Fibroblast of lung (primary cell): Measurements from ENCODE around the gene PRPF6. TPM values are rescaled to one million over a fixed set of nuclear protein-coding genes. Genes with fewer than 3 reads are reported as not detected.
A peak's percentile ranks its signal among the peaks of the same experiment; 100 is the strongest.

ENCODE experiments used
- DNase-seq, 2 donors: peaks; one replicate each; pipeline versions ENCODE4 v3.0.0 to v3.0.0-alpha.2; 2010; ENCODE audit warnings: low read depth in 2 of 2
- H2AFZ ChIP-seq: 2 replicates; pipeline ENCODE4 v1.5.1; 2012; ENCODE audit warnings: low read length, control low read depth, inconsistent platforms
- H3K27ac ChIP-seq: 2 replicates; pipeline ENCODE4 v1.5.1; 2011; ENCODE audit warnings: low read length, control low read depth; ENCODE audit not compliant: insufficient read depth
- H3K27me3 ChIP-seq: 2 replicates; pipeline ENCODE4 v1.5.1; 2011; ENCODE audit warnings: mild to moderate bottlenecking, low read length; ENCODE audit not compliant: control insufficient read depth, insufficient read depth
- H3K36me3 ChIP-seq: 2 replicates; pipeline ENCODE4 v1.5.1; 2011; ENCODE audit warnings: low read length; ENCODE audit not compliant: control insufficient read depth, insufficient read depth
- H3K4me1 ChIP-seq: 2 replicates; pipeline ENCODE4 v1.5.1; 2011; ENCODE audit warnings: low read length; ENCODE audit not compliant: control insufficient read depth, insufficient read depth; ENCODE audit errors: extremely low read depth
- H3K4me2 ChIP-seq: 2 replicates; pipeline ENCODE4 v1.5.1; 2011; ENCODE audit warnings: low read length, control low read depth; ENCODE audit not compliant: insufficient read depth; ENCODE audit errors: extremely low read depth
- H3K4me3 ChIP-seq, 4 experiments: fragments of 200-600 bp in 1 of 4; sonication (generic) in 1 of 4; replicated peaks in 1 of 4; 2 replicates each; pipeline ENCODE4 v1.5.1; 2011 to 2016; ENCODE audit warnings: low read length in 4 of 4, low read depth in 3 of 4, mild to moderate bottlenecking in 3 of 4, control low read depth in 2 of 4, inconsistent platforms in 1 of 4, mixed read lengths in 1 of 4; ENCODE audit not compliant: insufficient read depth in 1 of 4; ENCODE audit errors: control extremely low read depth in 1 of 4
- H3K79me2 ChIP-seq: 2 replicates; pipeline ENCODE4 v1.5.1; 2012; ENCODE audit warnings: mild to moderate bottlenecking, low read length, inconsistent platforms; ENCODE audit not compliant: control insufficient read depth, insufficient read depth
- H3K9ac ChIP-seq: 2 replicates; pipeline ENCODE4 v1.5.1; 2011; ENCODE audit warnings: mild to moderate bottlenecking, low read length, control low read depth; ENCODE audit not compliant: insufficient read depth
- H3K9me3 ChIP-seq: 2 replicates; pipeline ENCODE4 v1.5.1; 2012; ENCODE audit warnings: low read depth, low read length; ENCODE audit not compliant: control insufficient read depth, insufficient read depth
- H4K20me1 ChIP-seq: 2 replicates; pipeline ENCODE4 v1.5.1; 2011; ENCODE audit warnings: low read length; ENCODE audit not compliant: control insufficient read depth, insufficient read depth; ENCODE audit errors: extremely low read depth
- EZH2 ChIP-seq: IDR thresholded peaks from 2 replicates; pipeline ENCODE4 v1.5.1; 2012; ENCODE audit warnings: low read length, control low read depth, mild to moderate bottlenecking; ENCODE audit errors: missing control alignments
- polyA plus RNA-seq, 2 donors: library from polyadenylated mRNA; depleted of rRNA in 1 of 2; stranded (reverse) in 1 of 2; unstranded in 1 of 2; fragments of >200 nt; gene quantifications; 2 replicates each; pipeline ENCODE4 v1.2.1, GENCODE V29; 2011 to 2012; ENCODE audit warnings: missing spikeins in 1 of 2
- total RNA-seq: library from RNA; depleted of rRNA; stranded (reverse); fragments of >200 nt; gene quantifications from 2 replicates; pipeline ENCODE4 v1.2.1, GENCODE V29; 2014
- TF ChIP-seq, protein P1 (sequence below), 2 donors: IDR thresholded peaks in 1 of 2; conservative IDR thresholded peaks in 1 of 2; 1 replicate in 1 of 2; 2 replicates in 1 of 2; pipeline ENCODE4 v1.5.1; 2011 to 2012; ENCODE audit warnings: low read length in 2 of 2, control low read depth in 1 of 2, inconsistent platforms in 1 of 2, low read depth in 1 of 2, mild to moderate bottlenecking in 1 of 2

The PRPF6 gene
- total and polyA plus RNA-seq, 2 donors (not counting 1 experiment from before 2014, with no cell fraction given), result 28.2 to 52.0 TPM

DNA sequence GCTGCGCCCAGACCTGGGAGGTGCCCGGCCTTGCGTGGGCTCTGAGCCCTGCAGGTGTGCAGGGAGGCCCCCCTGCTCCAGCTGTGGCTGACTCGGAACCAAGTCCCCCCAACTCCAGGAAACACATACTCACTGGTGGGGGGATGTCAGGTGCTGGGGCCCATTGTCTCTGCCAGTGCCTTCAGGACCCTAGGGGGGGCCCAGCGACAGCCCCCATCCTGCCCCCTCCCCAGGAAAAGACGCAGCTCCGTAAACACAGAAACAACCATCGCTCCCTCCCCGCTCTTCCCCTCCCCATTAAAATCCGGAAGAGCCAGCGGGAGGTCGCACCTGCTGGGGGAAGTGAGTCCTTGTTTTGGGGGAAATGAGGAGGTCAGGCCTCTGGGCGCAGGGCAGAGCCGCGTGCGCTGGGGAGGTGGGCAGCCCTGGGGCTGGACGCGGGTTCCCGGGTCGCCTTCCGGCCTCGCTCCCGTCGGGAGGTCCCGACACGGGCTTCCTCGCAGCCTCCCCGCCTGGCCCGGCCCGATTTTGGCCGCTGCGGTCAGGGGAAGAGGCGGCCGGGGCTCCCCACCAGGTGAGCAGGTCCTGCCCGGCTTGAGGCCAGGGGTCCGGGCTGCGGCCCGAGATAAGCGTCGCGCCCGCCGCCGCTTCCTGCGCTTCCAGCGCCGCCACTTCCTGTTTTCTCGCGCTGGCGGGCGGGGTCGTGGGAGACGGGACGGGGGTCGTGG lies 61.3 kb downstream of the PRPF6 start:
- H3K27me3 ChIP-seq, result peaks cover 29% of the 10 kb centered on the region
- H4K20me1 ChIP-seq, result no peaks in the 10 kb centered on the region
- no peak for DNase-seq
- H3K27ac ChIP-seq, result no peak overlapping the region
- H3K4me3 ChIP-seq, result peak overlapping the region in 3 of 4 experiments; percentile 7 to 38 (median 23)
- H3K4me1 ChIP-seq, result no peaks in the 10 kb centered on the region
- H3K36me3 ChIP-seq, result no peaks in the 10 kb centered on the region
- H3K9ac ChIP-seq, result no peak overlapping the region
- no peaks in the 10 kb centered on the region for H3K79me2 ChIP-seq
- H3K9me3 ChIP-seq, result no peaks in the 10 kb centered on the region
- peak overlapping the region; percentile 51 for H3K4me2 ChIP-seq
- H2AFZ ChIP-seq, result no peak overlapping the region
- TF ChIP-seq, protein P1, sequence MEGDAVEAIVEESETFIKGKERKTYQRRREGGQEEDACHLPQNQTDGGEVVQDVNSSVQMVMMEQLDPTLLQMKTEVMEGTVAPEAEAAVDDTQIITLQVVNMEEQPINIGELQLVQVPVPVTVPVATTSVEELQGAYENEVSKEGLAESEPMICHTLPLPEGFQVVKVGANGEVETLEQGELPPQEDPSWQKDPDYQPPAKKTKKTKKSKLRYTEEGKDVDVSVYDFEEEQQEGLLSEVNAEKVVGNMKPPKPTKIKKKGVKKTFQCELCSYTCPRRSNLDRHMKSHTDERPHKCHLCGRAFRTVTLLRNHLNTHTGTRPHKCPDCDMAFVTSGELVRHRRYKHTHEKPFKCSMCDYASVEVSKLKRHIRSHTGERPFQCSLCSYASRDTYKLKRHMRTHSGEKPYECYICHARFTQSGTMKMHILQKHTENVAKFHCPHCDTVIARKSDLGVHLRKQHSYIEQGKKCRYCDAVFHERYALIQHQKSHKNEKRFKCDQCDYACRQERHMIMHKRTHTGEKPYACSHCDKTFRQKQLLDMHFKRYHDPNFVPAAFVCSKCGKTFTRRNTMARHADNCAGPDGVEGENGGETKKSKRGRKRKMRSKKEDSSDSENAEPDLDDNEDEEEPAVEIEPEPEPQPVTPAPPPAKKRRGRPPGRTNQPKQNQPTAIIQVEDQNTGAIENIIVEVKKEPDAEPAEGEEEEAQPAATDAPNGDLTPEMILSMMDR (conservative IDR thresholded peaks at IDR 0.05 in 1 of 2, IDR thresholded peaks at IDR 0.05 in 1 of 2; ENCODE audit: low read depth in 1 of 2, low read length in 2 of 2), result no peak
- TF ChIP-seq EZH2, result peak; percentile 94

DNA sequence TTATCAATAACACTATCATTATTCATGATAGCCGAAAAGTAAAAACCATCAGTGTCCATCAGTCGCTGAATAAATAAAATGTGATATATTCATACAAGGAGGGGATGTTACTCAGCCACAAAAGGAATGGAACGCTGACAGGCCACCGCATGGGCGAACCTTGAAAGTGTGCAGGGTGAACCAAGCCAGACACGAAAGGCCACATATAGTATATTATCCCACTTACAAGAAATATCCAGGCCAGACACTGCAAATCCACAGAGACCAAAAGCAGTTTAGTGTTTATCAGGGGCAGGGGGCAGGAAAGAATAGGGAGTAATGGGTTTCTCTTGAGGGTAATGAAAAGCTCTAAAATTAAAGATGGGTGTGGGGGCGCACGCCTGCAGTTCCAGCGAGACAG lies 62.8 kb downstream of the PRPF6 start:
- Histone ChIP-seq H3K4me1 (no peaks in the 10 kb centered on the region), H3K27me3 (peaks cover 32% of the 10 kb centered on the region)
- DNase-seq, result no peak

DNA sequence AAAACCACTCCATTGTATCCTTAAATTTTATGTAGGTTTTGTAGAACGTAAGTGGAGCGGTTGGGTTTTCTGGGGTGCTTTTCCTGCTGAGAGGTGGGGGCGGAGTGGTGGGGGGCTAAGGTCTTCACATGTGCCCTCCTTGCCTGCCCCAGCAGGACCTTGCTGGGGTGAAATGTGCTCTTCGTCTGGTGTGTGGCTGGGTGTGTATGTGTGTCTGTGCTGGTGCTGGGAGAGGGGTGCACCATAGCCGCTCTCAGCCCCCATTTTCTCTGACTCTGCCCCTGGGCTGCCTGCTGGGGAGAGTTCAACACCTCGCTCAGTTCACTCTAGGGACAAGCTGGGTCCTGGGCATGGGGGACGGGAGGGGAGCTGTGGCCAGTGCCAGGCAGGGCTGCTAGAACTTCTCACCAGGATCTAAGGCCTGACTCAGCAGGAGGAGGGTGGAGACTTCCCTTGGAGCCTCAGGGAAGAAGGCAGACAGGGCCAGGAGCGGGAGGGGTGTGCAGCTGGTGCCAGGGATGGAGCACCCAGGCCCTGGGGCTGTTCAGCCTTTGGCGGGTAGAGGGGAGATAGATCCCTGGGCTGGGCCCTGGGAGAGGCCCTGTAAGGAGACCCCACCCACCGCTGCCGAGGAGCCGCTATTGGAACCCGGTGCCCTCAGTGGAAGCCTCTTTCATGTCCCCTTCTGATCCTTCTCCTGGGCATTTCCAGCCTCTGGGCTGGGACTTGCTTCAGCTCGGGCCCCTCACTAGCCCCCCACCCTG lies 63.7 kb downstream of the PRPF6 start:
- H3K79me2 ChIP-seq, result no peaks in the 10 kb centered on the region
- H3K36me3 ChIP-seq, result no peaks in the 10 kb centered on the region
- no peak overlapping the region for H2AFZ ChIP-seq
- no peak for TF ChIP-seq EZH2
- TF ChIP-seq, protein P1 (conservative IDR thresholded peaks at IDR 0.05 in 1 of 2, IDR thresholded peaks at IDR 0.05 in 1 of 2; ENCODE audit: low read depth in 1 of 2, low read length in 2 of 2), result no peak
- peak; percentile 44 to 50 for DNase-seq
- no peak overlapping the region for H3K4me2 ChIP-seq
- no peaks in the 10 kb centered on the region for H4K20me1 ChIP-seq
- H3K4me1 ChIP-seq, result no peaks in the 10 kb centered on the region
- H3K27ac ChIP-seq, result no peak overlapping the region
- H3K27me3 ChIP-seq, result peaks cover 32% of the 10 kb centered on the region
- H3K4me3 ChIP-seq, result no peak overlapping the region
- no peaks in the 10 kb centered on the region for H3K9me3 ChIP-seq
- no peak overlapping the region for H3K9ac ChIP-seq

More for the DNA sequence above, 62.8 kb downstream of the PRPF6 start:
- Histone ChIP-seq H3K36me3 (no peaks in the 10 kb centered on the region), H2AFZ (no peak overlapping the region), H3K27ac (no peak overlapping the region), H3K4me3 (no peak overlapping the region), H3K79me2 (no peaks in the 10 kb centered on the region), H3K4me2 (no peak overlapping the region), H4K20me1 (no peaks in the 10 kb centered on the region), H3K9ac (no peak overlapping the region), H3K9me3 (no peaks in the 10 kb centered on the region)
- no peak for TF ChIP-seq EZH2
- TF ChIP-seq, protein P1 (conservative IDR thresholded peaks at IDR 0.05 in 1 of 2, IDR thresholded peaks at IDR 0.05 in 1 of 2; ENCODE audit: low read depth in 1 of 2, low read length in 2 of 2), result no peak
